HepG2 (cell line): ENCODE data around the gene RIOK3. TPM values are rescaled to one million over a fixed set of nuclear protein-coding genes. Genes with fewer than 3 reads are reported as not detected.

Experiments
- DMAP1 ChIP-seq: IDR thresholded peaks from 2 replicates; pipeline ENCODE4 v1.6.1; 2016
- DMTF1 ChIP-seq: sonication (generic); formaldehyde crosslinking; IDR thresholded peaks from 2 replicates; pipeline ENCODE4 v1.4.0; 2020; ENCODE audit warnings: mild to moderate bottlenecking, missing genetic modification reagents
- GATAD1 ChIP-seq: IDR thresholded peaks from 2 replicates; pipeline ENCODE4 v1.6.1; 2016; ENCODE audit warnings: missing genetic modification reagents, missing compliant biosample characterization
- IRF9 ChIP-seq: sonication (generic); formaldehyde crosslinking; IDR thresholded peaks from 2 replicates; pipeline ENCODE4 v1.8.0; 2022; ENCODE audit warnings: missing genetic modification reagents, mild to moderate bottlenecking, borderline replicate concordance
- KMT2B ChIP-seq: IDR thresholded peaks from 2 replicates; pipeline ENCODE4 v1.6.1; 2016; ENCODE audit warnings: missing genetic modification reagents, missing compliant biosample characterization
- MAX ChIP-seq: IDR thresholded peaks from 2 replicates; pipeline ENCODE4 v1.6.1; 2012; ENCODE audit warnings: inconsistent platforms
- MED13 ChIP-seq: sonication (generic); formaldehyde crosslinking; IDR thresholded peaks from 2 replicates; pipeline ENCODE4 v1.5.0; 2020; ENCODE audit warnings: missing genetic modification reagents
- MNT ChIP-seq: fragments of 450-650 bp; IDR thresholded peaks from 2 replicates; pipeline ENCODE4 v1.6.1; 2016
- PRDM10 ChIP-seq: sonication (generic); formaldehyde crosslinking; IDR thresholded peaks from 2 replicates; pipeline ENCODE4 v1.4.0; 2020; ENCODE audit warnings: low read depth, missing genetic modification reagents
- REL ChIP-seq: sonication (generic); formaldehyde crosslinking; conservative IDR thresholded peaks from 2 replicates; pipeline ENCODE4 v1.8.0; 2022; ENCODE audit warnings: mild to moderate bottlenecking, missing genetic modification reagents, moderate library complexity
- SALL1 ChIP-seq: sonication (generic); formaldehyde crosslinking; IDR thresholded peaks from 2 replicates; pipeline ENCODE4 v1.8.0; 2022; ENCODE audit warnings: mild to moderate bottlenecking, missing genetic modification reagents
- UBTF ChIP-seq: sonication (generic); formaldehyde crosslinking; IDR thresholded peaks from 2 replicates; pipeline ENCODE4 v1.4.0; 2020; ENCODE audit warnings: mild to moderate bottlenecking, missing genetic modification reagents
- YY1 ChIP-seq: IDR thresholded peaks from 2 replicates; pipeline ENCODE4 v1.6.1; 2011; ENCODE audit warnings: low read length, low read depth, moderate library complexity, mild to moderate bottlenecking; ENCODE audit not compliant: insufficient read depth, insufficient replicate concordance
- ZBTB7B ChIP-seq: sonication (generic); formaldehyde crosslinking; IDR thresholded peaks from 2 replicates; pipeline ENCODE4 v1.4.0; 2020; ENCODE audit warnings: missing genetic modification reagents
- ZNF30 ChIP-seq: sonication (generic); formaldehyde crosslinking; IDR thresholded peaks from 2 replicates; pipeline ENCODE4 v1.5.0; 2020; ENCODE audit warnings: mild to moderate bottlenecking, missing genetic modification reagents
- ZNF44 ChIP-seq: sonication (generic); formaldehyde crosslinking; IDR thresholded peaks from 2 replicates; pipeline ENCODE4 v1.5.1; 2020; ENCODE audit warnings: mild to moderate bottlenecking, missing genetic modification reagents
- ZNF580 ChIP-seq: IDR thresholded peaks from 2 replicates; pipeline ENCODE4 v1.6.1; 2016; ENCODE audit warnings: low read depth, borderline replicate concordance
- ZNF674 ChIP-seq: sonication (generic); formaldehyde crosslinking; IDR thresholded peaks from 2 replicates; pipeline ENCODE4 v1.5.0; 2020; ENCODE audit warnings: low read depth, mild to moderate bottlenecking, missing genetic modification reagents
- polyA plus RNA-seq, 8 experiments: library from polyadenylated mRNA; depleted of rRNA in 3 of 8; stranded (reverse) in 7 of 8; unstranded in 1 of 8; fragments of >200 nt; fragmentation: Illumina TruSeq in 4 of 8; extraction: Trizol in 4 of 8; gene quantifications; 2 replicates each; pipeline versions ENCODE4 v1.2.1 to v1.2.3, GENCODE V29; 2011 to 2016; ENCODE audit warnings: low read depth in 4 of 8, missing spikeins in 1 of 8, mixed read lengths in 1 of 8; ENCODE audit not compliant: insufficient read depth in 1 of 8
- total RNA-seq, 5 experiments: library from RNA; depleted of rRNA; stranded (reverse); fragments of >200 nt; fragmentation: Illumina TruSeq; extraction: Trizol; gene quantifications; 2 replicates each; pipeline ENCODE4 v1.2.3, GENCODE V29; 2016; ENCODE audit warnings: low read depth in 1 of 5

Gene RIOK3
- total and polyA plus RNA-seq, 2 of the 13 experiments (the other 11 are each of a cell fraction or from before 2014, with no cell fraction given) = 26.7 to 36.0 TPM

GRCh38 chr18:23437357-23438045, 15.6 kb upstream of the RIOK3 start (continued):
- TF ChIP-seq PRDM10 (CRISPR knock-in tag) = no peak
- peak; percentile 53 for TF ChIP-seq MNT
- peak; percentile 62; the same call in 1 of the 2 replicates for TF ChIP-seq DMAP1 (CRISPR knock-in tag)
- no peak for TF ChIP-seq ZNF30 (CRISPR knock-in tag)
- 0 out of 2 replicates have a peak, but pooled peaks have one; percentile 34 for TF ChIP-seq ZBTB7B (CRISPR knock-in tag)
- no peak for TF ChIP-seq DMTF1
- no peak for TF ChIP-seq MED13 (CRISPR knock-in tag)
- peak; percentile 80 for TF ChIP-seq KMT2B (CRISPR knock-in tag)
- no peak for TF ChIP-seq REL (CRISPR knock-in tag)
- TF ChIP-seq ZNF674 (CRISPR knock-in tag) = no peak
- TF ChIP-seq UBTF (CRISPR knock-in tag) = peak; percentile 40; the same call in 1 of the 2 replicates
- TF ChIP-seq MAX = peak; percentile 91
- 0 out of 2 replicates have a peak, but pooled peaks have one; percentile 78 for TF ChIP-seq ZNF44 (CRISPR knock-in tag)
- TF ChIP-seq YY1 = peak; percentile 33
- no peak for TF ChIP-seq ZNF580 (CRISPR knock-in tag)
- peak; percentile 57; the same call in 1 of the 2 replicates for TF ChIP-seq IRF9
- peak; percentile 70 for TF ChIP-seq SALL1 (CRISPR knock-in tag)
- peak; percentile 69 for TF ChIP-seq GATAD1 (CRISPR knock-in tag)
